ENCODE results near the gene PRKCA. TPM values are rescaled to one million over a fixed set of nuclear protein-coding genes. Genes with fewer than 3 reads are reported as not detected.
"Not testable (repeated sequence)": the region's sequence is repeated elsewhere in the genome, so short reads cannot be mapped to it uniquely, and the experiment has no call there.

The PRKCA gene
- total RNA-seq, 4 donors from 2014 or later: 9.0 to 76.1 (median 15.1) TPM

GRCh38 chr17:66392783-66393437, 90.5 kb downstream of the PRKCA start:
- Histone ChIP-seq H3K27me3 (no peaks in the 10 kb centered on the region), H3K9me3 (no peaks in the 10 kb centered on the region), H3K4me1 (no peaks in the 10 kb centered on the region), H3K36me3 (no peaks in the 10 kb centered on the region), H3K4me3 (no peak overlapping the region), H3K27ac (no peak overlapping the region)
- intact Hi-C loops (cut with DNase I; ENCODE audit: low total_unique reads): no loop called here
- DNase-seq: no peak
- TF ChIP-seq, protein P1, sequence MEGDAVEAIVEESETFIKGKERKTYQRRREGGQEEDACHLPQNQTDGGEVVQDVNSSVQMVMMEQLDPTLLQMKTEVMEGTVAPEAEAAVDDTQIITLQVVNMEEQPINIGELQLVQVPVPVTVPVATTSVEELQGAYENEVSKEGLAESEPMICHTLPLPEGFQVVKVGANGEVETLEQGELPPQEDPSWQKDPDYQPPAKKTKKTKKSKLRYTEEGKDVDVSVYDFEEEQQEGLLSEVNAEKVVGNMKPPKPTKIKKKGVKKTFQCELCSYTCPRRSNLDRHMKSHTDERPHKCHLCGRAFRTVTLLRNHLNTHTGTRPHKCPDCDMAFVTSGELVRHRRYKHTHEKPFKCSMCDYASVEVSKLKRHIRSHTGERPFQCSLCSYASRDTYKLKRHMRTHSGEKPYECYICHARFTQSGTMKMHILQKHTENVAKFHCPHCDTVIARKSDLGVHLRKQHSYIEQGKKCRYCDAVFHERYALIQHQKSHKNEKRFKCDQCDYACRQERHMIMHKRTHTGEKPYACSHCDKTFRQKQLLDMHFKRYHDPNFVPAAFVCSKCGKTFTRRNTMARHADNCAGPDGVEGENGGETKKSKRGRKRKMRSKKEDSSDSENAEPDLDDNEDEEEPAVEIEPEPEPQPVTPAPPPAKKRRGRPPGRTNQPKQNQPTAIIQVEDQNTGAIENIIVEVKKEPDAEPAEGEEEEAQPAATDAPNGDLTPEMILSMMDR (IDR thresholded peaks at IDR 0.05): no peak
- TF ChIP-seq POLR2A (IDR thresholded peaks at IDR 0.05): no peak

DNA sequence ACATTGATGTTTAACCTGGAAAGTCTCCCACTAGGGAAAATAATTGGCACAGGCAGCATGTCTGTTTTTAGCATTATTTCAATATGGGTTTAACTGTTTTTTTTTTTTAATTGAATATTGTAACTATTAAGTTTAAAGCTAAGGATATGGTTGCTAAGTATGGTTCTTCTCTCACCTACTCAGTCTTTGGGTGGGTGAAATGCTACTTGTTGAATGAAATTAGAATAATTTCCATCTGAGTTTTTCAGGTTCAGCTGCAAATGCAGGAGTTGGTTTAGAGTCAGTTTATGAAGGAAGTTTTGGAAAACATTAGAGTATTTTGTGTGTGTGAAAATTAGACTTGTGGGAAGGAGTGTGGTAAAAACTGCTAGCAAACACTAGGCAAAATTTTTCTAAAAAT, 93.5 kb downstream of the PRKCA start:
- no peak for TF ChIP-seq POLR2A (IDR thresholded peaks at IDR 0.05)
- TF ChIP-seq, protein P1 (IDR thresholded peaks at IDR 0.05): no peak
- intact Hi-C loops (cut with DNase I; ENCODE audit: low total_unique reads): no loop called here
- H3K36me3 ChIP-seq: no peaks in the 10 kb centered on the region
- no peak overlapping the region for H3K4me3 ChIP-seq
- no peaks in the 10 kb centered on the region for H3K4me1 ChIP-seq
- DNase-seq: no peak
- H3K27me3 ChIP-seq: no peaks in the 10 kb centered on the region
- H3K9me3 ChIP-seq: no peaks in the 10 kb centered on the region
- H3K27ac ChIP-seq: no peak overlapping the region

GRCh38 chr17:66397486-66397885, 95.1 kb downstream of the PRKCA start:
- Histone ChIP-seq H3K27ac (no peak overlapping the region), H3K9me3 (no peaks in the 10 kb centered on the region), H3K4me3 (no peak overlapping the region), H3K4me1 (no peaks in the 10 kb centered on the region), H3K36me3 (no peaks in the 10 kb centered on the region), H3K27me3 (no peaks in the 10 kb centered on the region)
- intact Hi-C loops (cut with DNase I; ENCODE audit: low total_unique reads): no loop called here
- no peak for DNase-seq
- no peak for TF ChIP-seq POLR2A (IDR thresholded peaks at IDR 0.05)
- TF ChIP-seq, protein P1 (IDR thresholded peaks at IDR 0.05): no peak

DNA sequence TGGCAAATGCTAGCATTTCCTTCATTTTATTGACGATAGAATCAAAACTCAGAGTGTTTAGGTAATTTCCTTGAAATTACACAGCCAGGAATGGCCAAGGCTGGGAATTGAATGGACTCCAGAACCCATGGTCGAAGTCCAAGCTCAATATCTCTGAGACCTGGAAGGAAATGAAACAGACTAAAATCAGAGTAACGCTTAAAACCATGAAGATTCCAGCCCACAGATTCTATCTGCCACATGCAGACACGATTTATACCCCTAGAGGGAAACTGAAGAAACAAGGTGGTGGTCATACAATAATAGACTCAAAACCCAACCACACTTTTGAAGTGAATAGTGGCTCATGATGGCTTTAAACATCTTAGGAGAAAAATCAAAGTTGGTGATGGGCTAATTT, 95.6 kb downstream of the PRKCA start:
- Histone ChIP-seq H3K4me1 (no peaks in the 10 kb centered on the region), H3K9me3 (no peaks in the 10 kb centered on the region), H3K4me3 (no peak overlapping the region), H3K27me3 (no peaks in the 10 kb centered on the region), H3K27ac (no peak overlapping the region), H3K36me3 (no peaks in the 10 kb centered on the region)
- intact Hi-C loops (cut with DNase I; ENCODE audit: low total_unique reads): no loop called here
- TF ChIP-seq, protein P1 (IDR thresholded peaks at IDR 0.05): no peak
- TF ChIP-seq POLR2A (IDR thresholded peaks at IDR 0.05): no peak
- no peak for DNase-seq

GRCh38 chr17:66398617-66399016, 96.2 kb downstream of the PRKCA start:
- DNase-seq: no peak
- Histone ChIP-seq H3K9me3 (no peaks in the 10 kb centered on the region), H3K4me1 (no peaks in the 10 kb centered on the region), H3K4me3 (no peak overlapping the region), H3K27me3 (no peaks in the 10 kb centered on the region), H3K36me3 (no peaks in the 10 kb centered on the region), H3K27ac (no peak overlapping the region)
- TF ChIP-seq POLR2A (IDR thresholded peaks at IDR 0.05): no peak
- intact Hi-C loops (cut with DNase I; ENCODE audit: low total_unique reads): no loop called here

- intact Hi-C loops (cut with DNase I; ENCODE audit: low total_unique reads): no loop called here
- H3K27ac ChIP-seq: no peak overlapping the region
- H3K4me3 ChIP-seq: no peak overlapping the region
- no peak for DNase-seq
- H3K27me3 ChIP-seq: no peaks in the 10 kb centered on the region
- H3K36me3 ChIP-seq: no peaks in the 10 kb centered on the region
- TF ChIP-seq, protein P1 (IDR thresholded peaks at IDR 0.05): no peak
- TF ChIP-seq POLR2A (IDR thresholded peaks at IDR 0.05): no peak
- no peaks in the 10 kb centered on the region for H3K9me3 ChIP-seq
- H3K4me1 ChIP-seq: no peaks in the 10 kb centered on the region
Measured at GRCh38 chr17:66399441-66399840, 97.0 kb downstream of the PRKCA start.

DNA sequence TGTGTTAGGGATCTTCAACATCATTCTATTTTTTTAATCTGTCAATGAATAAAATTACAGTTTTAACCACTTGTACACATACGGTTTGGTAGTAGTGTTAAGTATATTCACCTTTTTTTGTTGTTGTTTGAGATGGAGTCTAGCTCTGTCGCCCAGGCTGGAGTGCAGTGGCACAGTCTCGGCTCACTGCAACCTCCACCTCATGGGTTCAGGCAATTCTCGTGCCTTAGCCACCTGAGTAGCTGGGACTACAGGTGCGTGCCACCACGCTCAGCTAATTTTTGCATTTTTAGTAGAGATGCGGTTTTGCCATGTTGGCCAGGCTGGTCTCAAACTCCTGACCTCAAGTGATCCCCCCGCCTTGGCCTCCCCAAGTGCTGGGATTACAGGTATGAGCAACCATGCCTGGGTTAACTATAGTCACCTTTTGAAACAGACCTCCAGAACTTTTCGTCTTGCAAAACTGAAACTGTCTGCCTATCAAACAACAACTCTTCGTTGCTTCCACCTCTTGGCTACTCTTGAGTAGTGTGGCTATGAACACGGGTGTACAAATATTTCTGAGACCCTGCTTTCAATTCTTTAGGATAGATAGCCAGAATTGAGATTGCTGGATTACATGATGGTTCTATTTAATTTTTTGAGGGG, 97.8 kb downstream of the PRKCA start:
- H3K27ac ChIP-seq; H3K4me1 ChIP-seq; H3K27me3 ChIP-seq; H3K4me3 ChIP-seq; H3K36me3 ChIP-seq; DNase-seq; intact Hi-C loops (cut with DNase I; ENCODE audit: low total_unique reads); H3K9me3 ChIP-seq: not testable (repeated sequence)

Measured in uterus (tissue), 4 donors.